Measurements from ENCODE around the gene WASHC4.

GRCh38 chr12:105083031-105083430, 24.5 kb upstream of the WASHC4 start:
- TF ChIP-seq CTCF (IDR thresholded peaks at IDR 0.05; ENCODE audit: low read depth, low read length, missing input control) (no peak), RXRA (IDR thresholded peaks at IDR 0.05) (no peak), TAF1 (conservative IDR thresholded peaks at IDR 0.05) (no peak), YY1 (IDR thresholded peaks at IDR 0.05) (no peak), RAD21 (IDR thresholded peaks at IDR 0.05) (no peak), ZBTB33 (IDR thresholded peaks at IDR 0.05) (no peak), REST (IDR thresholded peaks at IDR 0.05) (no peak), ATF3 (IDR thresholded peaks at IDR 0.05) (no peak), FOXA1 (IDR thresholded peaks at IDR 0.05) (no peak), EGR1 (IDR thresholded peaks at IDR 0.05; ENCODE audit: low read depth in 2 of 2) (no peak), MAX (IDR thresholded peaks at IDR 0.05) (no peak)
